Activated CD4-positive, CD25-positive, alpha-beta regulatory T cell (primary cell): Measurements from ENCODE around the gene LRRC39.
"Not testable (repeated sequence)": the region's sequence is repeated elsewhere in the genome, so short reads cannot be mapped to it uniquely, and the experiment has no call there.

Source experiments
- DNase-seq, 4 experiments: peaks; one replicate each; lab custom pipeline; 2025; lab: John Stamatoyannopoulos, UW

The LRRC39 gene

DNA sequence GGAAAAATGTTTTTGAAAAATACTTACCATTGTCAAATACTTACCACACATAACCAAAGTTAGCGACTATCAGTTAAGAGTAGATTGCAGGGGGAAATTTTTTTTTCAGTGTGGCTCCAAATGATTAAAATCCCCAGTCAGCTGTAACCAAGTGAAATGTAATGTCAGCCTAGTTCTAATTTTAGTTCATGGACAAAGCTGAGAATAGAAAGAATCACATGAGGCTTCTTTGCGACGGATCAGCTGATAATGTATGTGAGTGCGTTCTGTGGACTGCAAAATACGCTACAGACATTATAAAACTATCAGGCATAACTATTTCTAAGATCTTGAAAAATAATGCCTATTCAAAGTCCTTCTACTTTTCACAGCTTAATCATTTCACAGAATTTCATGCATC, at the start of gene LRRC39:
TSS of gene LRRC39 (minus strand) at position 166 of the 400 bp plus-strand sequence. CDS start 9,740 bp downstream, outside the sequence.
- DNase-seq, result no peak

DNA sequence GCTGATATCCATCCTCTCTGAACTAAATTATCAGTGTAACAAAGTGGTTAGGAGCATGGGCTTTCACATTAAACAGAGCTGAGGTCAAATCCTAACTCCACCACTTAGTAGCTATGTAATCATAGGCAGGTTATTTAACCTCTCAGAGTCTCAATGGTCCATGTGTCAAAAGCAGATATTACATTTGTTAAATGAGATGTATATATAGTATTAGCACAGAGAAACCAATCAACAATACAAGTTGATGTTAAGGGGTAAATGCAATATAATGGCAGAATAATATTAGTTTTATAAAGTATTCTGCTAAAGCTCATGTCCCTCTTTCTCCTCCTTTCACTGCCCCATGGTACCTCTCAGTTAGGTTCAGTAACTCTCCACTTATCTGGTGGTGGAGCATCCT, 44.4 kb upstream of the LRRC39 start:
- no peak for DNase-seq

DNA sequence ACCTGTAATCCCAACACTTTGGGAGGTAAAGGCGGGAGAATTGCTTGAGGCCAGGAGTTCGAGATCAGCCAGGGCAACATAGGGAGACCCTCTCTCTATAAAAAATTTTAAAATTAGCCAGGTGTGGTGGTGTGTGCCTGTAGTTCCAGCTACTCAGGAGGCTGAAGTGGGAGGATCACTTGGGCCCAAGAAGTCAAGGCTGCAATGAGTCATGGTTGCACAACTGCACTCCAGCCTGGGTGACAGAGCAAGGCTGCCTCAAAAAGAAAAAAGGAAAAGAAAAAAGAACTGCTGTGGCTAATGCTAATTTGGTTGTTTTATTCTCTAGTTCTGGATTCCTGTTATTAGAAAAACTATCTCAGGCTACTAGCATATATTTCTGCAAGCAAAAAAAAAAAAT, 41.8 kb upstream of the LRRC39 start:
- DNase-seq, result no peak

DNA sequence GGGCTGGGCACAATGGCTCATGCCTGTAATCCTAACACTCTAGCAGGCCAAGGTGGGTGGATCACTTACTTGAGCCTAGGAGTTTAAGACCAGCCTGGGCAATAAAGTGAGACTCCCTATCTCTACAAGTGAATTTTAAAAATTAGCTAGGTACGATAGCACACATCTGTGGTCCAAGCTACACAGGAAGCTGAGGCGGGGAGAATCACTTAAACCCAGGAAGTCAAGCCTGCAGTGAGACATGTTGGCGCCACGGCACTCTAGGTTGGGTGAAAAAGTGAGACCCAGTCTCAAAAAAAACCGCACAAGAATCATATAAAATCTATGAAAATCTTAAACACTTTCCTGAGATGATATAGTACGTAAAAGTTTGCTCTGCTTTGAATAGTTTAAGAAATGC, 41.4 kb upstream of the LRRC39 start:
- no peak for DNase-seq

DNA sequence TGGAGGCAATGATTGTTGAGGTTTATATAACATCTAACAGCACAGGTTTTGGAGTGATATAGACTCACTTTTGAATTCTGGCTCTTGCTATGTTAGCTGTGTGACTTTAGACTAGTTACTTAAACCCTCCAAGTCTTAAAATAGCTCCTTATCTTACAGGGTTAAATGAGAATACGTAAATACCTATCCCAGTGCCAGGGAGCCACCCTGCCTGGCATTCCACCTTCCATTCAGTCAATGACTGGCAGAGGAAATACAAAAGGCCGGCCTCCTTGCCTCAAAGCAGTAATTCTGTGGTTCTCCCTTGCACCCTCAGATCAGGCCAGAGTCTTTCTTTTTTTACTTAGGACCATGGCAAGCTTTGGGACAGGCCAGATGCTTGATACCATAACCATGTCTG, 39.8 kb upstream of the LRRC39 start:
- no peak for DNase-seq

DNA sequence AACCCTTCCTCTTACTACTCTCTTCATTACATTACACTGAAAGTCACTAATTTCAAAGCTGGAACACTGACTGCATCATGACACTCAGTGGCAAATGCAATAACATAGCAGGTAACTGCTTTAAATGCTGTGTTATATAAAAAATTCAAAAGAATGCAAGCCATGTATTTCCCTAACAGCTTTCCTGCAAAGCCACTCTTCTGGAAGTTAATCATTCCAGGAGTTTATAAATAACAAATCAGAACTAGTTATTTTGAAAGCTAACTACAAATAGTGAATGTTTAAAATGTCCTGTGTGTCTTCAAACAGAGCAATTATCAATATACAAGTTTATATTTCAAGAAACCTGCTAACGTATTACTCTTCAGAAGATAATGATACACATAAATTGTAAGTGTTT, 37.0 kb upstream of the LRRC39 start:
- no peak for DNase-seq

DNA sequence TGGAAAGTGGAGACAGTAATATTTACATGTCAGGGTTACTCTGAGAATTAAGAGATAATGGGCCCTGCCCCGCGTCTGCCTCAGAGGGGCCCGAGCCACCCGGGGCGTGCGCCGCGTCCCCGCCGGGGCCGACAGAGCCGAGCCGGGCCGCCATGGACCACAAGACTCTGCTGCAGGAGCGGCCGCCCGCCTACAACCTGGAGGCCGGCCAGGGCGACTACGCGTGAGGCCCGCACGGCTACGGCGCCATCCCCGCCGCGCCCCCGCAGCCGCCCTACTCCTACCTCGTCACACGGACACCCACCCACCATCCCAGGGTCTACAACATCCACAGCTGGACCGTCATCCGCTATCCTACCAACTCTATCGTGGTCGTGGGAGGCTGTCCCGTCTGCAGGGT, 35.1 kb upstream of the LRRC39 start:
- no peak for DNase-seq

DNA sequence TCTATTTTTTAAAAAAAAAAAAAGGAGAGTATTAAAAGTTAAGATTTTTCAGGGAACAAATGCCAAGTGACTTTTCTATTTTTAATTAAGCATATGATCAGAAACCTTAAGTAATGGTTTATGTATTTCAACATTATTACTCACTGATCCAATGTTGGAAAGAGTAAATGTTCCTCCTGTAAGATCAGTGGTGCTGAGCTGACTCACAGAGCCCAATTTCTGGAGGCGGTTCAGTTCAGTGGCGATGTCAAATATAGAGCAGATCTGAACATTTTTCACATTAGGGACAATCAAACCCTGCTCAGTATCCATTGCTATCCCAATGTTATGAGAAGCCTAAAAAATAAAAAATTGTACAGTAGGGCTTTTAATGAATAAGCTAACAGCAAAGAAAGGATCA, 28.2 kb upstream of the LRRC39 start:
- DNase-seq, result no peak

DNA sequence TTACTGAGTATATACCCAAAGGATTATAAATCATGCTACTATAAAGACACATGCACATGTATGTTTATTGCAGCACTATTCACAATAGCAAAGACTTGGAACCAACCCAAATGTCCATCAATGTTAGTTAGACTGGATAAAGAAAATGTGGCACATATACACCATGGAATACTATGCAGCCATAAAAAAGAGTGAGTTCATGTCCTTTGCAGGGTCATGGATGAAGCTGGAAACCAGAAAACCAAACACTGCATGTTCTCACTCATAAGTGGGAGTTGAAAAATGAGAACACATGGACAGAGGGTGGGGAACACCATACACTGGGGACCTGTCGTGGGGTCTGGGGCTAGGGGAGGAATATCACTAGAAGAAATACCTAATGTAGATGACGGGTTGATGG, 27.5 kb upstream of the LRRC39 start:
- DNase-seq, result not testable (repeated sequence)

DNA sequence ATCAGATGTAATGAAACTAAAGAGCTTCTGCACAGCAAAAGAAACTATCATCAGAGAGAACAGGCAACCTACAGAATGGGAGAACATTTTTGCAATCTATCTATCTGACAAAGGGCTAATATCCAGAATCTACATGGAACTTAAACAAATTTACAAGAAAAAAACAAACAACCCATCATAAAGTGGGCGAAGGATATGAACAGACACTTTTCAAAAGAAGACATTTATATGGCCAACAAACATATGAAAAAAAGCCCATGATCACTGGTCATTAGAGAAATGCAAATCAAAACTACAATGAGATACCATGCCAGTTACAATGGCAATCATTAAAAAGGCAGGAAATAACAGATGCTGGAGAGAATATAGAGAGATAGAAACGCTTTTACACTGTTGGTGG, 27.0 kb upstream of the LRRC39 start:
- not testable (repeated sequence) for DNase-seq

DNA sequence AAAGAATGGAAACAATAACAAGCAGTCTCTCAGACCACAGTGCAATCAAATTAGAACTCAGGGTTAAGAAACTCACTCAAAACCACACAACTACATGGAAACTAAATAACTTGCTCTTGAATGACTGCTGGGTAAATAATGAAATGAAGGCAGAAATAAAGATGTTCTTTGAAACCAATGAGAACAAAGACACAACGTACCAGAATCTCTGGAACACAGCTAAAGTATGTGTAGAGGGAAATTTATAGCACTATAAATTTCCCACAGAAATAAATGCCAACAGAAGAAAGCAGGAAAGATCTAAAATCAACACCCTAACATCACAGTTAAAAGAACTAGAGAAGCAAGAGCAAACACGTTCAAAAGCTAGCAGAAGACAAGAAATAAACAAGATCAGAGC, 24.6 kb upstream of the LRRC39 start:
- not testable (repeated sequence) for DNase-seq

DNA sequence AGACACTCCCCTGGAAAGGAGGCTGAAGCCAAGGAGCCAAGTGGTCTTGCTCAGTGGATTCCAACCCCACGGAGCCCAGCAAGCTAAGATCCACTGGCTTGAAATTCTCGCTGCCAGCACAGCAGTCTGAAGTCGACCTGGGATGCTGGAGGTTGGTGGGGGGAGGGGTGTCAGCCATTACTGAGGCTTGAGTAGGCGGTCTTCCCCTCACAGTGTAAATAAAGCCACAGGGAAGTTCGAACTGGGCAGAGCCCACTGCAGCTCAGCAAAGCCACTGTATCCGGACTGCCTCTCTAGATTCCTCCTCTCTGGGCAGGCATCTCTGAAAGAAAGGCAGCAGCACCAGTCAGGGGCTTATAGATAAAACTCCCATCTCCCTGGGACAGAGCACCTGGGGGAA, 22.0 kb upstream of the LRRC39 start:
- DNase-seq, result not testable (repeated sequence)

DNA sequence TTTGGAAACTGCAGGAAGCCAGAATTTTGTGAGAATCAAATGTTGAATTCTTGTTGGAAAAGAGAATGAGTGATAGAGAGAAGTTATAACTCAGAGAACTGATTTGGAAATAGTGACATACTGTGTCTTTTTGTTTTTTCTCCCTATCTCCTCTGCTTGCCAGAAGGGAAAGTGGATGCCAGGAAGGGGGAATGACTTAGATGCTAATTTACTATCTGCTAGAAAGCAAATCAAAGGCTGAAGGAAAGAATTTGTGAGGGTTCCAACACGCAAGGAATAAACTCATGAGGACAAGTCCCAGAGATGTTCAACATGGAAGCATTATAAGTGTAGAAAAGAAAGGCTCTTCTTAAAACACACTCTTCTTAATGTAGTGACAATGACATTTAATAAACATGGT, 20.5 kb upstream of the LRRC39 start:
- DNase-seq, result no peak

DNA sequence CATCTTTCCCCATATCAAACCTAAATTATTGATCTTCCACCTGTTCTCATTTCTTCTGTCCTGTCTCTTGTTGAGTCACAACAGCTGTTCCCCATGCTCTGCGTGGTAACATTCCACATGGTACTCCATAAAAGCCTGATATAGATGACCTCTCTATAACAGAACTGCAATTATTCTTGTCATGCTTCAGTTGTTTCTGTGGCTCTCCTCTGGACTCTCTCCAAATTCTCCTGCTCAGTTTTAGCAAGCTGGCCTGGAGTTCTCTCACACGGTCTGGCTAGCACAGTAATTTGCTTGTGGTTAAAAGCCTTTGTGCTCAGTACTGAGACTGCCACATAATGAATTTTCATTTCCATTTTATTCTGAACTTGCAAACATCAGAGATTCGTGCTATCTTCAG, 10.6 kb upstream of the LRRC39 start:
- no peak for DNase-seq

DNA sequence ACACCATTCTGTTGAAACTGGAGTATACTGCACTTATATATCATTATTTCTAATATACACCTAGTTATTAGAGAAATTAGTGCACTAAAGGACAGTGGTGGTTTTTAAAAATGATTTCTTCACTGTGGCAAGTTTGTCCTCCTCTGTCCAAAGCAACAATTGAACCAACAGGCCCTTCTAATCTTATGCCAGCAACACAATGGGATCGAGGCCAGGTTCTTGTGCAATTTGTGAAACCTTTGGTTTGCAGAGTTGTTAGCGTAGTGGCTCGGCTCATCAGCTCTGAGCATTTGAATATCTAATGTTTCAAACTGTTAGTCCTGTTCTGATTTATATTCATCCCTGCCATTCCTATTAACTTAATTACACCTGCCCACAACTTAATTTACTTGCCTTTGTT, 9.9 kb upstream of the LRRC39 start:
- DNase-seq, result no peak

DNA sequence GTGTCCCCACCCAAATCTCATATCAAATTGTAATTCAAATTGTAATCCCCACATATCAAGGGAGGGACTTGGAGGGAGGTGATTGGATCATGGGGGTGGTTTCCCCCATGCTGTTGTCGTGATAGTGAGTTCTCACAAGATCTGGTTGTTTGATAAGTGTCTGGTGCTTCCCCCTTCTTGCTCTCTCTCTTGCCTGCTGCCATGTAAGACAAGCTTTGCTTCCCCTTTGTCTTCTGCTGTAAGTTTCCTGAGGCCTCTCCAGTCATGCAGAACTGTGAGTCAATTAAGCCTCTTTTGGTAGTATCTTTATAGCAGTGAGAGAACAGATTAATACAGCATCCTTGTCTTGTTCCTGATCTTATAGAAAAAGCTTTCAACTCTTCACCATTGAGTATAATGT, 6.5 kb upstream of the LRRC39 start:
- DNase-seq, result no peak

DNA sequence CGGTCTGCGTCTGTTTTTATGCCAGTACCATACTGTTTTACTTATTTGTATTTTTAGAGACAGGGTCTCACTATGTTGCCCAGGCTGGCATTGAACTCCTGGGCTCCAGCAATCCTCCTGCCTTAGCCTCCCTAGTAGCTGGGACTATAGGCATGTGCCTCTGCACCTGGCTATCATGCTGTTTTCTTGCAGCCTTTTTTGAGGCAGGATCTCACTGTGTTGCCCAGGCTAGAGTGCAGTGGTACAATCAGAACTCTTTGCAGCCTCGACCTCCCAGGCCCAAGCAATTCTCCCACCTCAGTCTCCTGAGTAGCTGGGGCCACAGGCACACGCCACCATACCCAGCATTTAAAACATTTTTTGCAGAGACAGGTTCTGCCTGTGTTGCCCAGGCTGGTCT, 5.3 kb upstream of the LRRC39 start:
- DNase-seq, result no peak

DNA sequence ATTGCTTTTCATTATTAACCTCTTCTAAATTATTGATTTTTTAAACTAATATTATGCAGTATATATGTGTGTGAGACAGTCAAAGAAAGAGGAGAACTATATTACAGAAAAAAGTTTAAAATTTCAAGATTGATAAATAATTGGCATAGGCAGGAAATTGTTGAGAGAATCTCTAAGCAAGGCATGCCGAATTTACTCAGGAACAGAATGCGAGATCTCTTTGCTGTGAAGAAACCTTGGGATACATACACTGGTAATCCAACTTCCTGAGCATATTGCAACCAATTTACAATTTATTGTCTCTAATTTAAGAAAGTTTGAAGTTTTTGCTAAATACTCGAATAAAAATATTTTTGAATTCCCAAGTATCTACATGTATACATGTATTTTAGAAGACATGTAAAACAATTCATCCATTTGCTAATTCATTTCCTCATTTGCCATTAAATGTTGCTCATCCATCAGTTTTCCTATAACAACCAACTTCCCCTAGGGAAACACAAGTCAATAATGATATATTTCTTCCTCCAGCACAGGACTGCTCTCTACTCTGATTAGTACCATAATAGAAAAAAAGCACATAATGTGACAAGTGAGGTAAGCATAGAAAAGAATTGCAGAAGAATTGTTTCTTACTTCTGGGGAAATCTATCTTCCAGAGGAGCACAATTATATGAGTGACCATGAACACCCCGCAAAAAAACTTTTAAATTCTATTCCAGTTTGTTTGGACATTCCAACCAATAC, 588 bp downstream of the LRRC39 start:
- no peak for DNase-seq

DNA sequence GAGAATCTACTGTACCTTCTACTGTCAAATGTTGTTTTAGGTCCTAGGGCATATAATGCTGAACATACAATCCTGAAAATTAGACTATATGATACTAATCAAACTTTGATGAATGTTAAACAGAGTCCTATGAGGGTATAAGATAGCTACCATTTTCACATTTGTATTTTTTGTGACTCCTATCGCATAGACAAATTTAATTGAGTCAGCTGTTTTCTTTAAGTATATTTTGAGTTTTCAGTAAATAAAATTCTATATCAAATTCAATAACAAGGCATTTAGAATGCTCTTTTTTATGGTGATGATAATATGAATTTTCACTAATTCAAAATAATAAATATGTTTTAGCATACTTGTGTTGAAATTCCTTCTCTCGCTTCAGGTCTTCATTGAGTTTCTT, 10.0 kb downstream of the LRRC39 start:
- DNase-seq, result no peak

DNA sequence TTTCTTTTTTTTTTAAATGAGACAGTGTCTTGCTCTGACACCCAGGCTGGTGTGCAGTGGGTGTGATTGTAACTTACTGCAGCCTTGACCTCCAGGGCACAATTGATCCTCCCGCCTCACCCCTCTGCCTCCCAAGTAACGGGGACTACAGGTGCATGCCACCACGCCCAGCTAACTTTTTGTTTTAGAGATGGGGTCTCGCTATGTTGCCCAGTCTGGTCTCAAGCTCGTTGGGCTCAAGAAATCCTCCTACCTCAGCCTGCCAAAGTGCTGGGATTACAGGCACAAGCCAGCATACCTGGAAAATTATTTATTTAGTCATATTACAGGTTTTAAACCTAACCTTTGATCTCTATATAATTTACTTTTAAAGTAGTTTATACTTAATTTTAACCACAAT, 13.4 kb downstream of the LRRC39 start:
- DNase-seq, result no peak

DNA sequence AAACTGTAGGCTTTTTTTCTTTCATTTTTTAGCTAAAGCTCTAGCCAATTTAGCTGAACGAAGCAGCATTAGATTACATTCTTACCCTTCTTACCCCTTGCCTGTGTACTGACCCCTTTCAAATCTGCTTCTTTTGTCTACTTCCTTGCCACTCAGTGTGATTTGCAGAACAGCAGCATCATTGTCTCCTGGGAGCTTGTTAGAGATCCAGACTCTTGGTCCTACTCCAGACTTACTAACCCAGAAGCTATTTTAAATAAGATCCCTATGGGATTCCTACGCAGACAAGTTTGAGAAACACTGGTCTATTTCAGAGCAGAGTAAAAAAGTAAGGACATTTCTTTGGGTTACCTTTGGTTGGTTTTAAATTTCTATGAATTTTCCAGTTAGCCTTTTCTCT, 13.8 kb downstream of the LRRC39 start:
- DNase-seq, result no peak

DNA sequence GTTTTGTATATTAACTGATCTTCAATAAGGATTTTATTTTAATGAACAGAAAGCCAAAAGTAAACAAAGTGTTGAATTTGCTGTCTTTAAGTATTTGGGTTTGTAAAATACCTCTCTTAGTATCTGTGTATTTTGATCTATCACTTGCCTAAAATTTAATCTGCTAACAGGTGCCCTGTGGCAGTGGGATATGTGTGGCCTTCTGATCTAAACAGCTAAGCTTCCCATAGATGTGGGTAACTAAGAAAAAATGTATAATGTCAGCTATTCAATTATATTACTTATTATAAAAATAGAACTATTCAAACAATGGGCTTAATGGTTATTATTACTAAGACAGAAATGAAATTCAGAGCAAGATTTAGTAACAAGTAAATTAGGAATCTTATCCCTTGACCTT, 15.2 kb downstream of the LRRC39 start:
- no peak for DNase-seq

DNA sequence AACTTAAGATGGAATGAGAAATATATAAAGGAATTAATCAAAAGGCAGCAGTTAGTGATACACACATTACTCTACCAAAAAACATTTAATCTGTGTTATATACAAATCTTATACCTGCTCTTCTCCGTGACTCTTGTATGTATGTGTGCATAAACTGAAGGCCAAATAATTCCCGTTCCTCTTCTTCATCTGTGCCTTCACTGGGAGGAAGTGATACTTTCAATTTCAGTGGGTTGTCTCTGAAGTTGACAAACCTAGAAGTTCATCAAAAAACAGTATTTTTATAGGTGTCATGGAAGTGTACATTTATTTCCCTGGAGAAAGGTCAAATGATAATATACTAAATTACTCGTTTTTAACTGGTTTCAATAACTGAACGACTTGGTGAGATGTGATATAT, 25.8 kb downstream of the LRRC39 start:
- no peak for DNase-seq

DNA sequence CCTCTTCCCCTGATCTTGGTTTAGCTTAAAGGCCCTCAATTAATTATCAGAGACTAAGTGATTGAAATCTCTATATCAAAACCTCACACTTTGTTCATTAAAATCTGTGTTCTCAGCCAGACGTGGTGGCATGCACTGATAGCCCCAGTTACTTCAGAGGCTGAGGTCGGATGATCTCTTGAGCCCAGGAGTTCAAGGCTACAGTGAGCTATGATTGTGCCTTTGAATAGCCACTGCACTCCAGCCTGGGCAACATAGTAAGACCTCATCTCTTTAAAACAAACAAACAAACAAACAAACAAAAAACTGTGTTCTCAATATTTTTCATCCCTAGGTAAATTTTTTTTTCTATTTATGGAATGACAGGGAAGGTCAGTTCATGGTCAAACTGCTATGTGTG, 26.4 kb downstream of the LRRC39 start:
- DNase-seq, result no peak

DNA sequence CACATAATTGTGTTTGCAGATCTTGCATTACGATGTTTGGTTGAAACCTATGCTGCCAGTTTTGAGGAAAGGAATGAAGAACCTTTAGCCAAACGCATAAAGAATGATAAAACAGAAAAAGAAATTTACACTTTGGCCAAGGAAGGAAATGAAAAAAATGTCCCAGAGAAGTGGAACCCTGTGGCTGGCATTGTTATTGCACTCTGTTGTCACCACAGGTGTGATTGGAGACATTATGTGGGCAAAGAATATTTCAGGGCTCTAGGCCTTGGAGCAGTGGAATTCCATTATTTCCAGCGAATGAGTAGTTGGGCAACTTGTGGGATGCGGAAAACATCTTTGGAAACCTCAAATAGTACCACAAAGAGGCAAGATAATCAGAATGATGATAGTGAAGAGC, 30.2 kb downstream of the LRRC39 start:
- DNase-seq, result no peak
